K562 (cell line): ENCODE measurements around the gene GLI3. TPM values are rescaled to one million over a fixed set of nuclear protein-coding genes. Genes with fewer than 3 reads are reported as not detected.

Experiments used
- ATAC-seq: fragments of 200-7000 bp; cut with Tn5 transposase; 3 replicates; pipeline ENCODE4 v1.9.1; 2020; ENCODE audit warnings: moderate library complexity
- BruUV-seq: library from RNA; stranded (reverse); fragments of 400-500 nt; replicated peaks from 2 replicates; lab custom pipeline; 2021; lab: Mats Ljungman, UMichigan
- CTCF ChIA-PET: fragments of 300-600 bp; formaldehyde crosslinking; extraction: SDS; loops from one replicate; lab custom pipeline; 2021; ENCODE audit warnings: low intra/inter-chr PET ratio; lab: Yijun Ruan, JAX
- POLR2A ChIA-PET: fragments of 300-600, 350-650 bp; sonication (Branson Sonifier 250); formaldehyde crosslinking; extraction: SDS; loops from one replicate; lab custom pipeline; 2021; ENCODE audit warnings: antibody characterized with exemption, inconsistent platforms; lab: Yijun Ruan, JAX
- DNase-seq, 4 experiments: peaks; one replicate each; pipeline versions ENCODE4 v3.0.0 to v3.0.0-alpha.2; 2011 to 2018; ENCODE audit warnings: low spot score in 3 of 4, mixed read lengths in 3 of 4; ENCODE audit errors: extremely low read depth in 1 of 4
- FAIRE-seq: peaks from 2 replicates; lab custom pipeline; 2011; peaks lifted over from hg19 to GRCh38; lab: Jason Lieb, UNC
- H2AFZ ChIP-seq: 2 replicates; pipeline ENCODE4 v1.6.0; 2011; ENCODE audit warnings: low read depth, low read length, control low read depth, inconsistent platforms
- H3K27ac ChIP-seq: fragments of 200-600 bp; 3 replicates; pipeline ENCODE4 v1.8.0; 2011; ENCODE audit warnings: low read depth, mild to moderate bottlenecking, control low read depth, inconsistent platforms, low read length, moderate library complexity, mixed read lengths; ENCODE audit errors: extremely low read depth
- H3K27me3 ChIP-seq, 2 experiments: fragments of 300-600 bp in 1 of 2; 2 replicates in 1 of 2; 3 replicates in 1 of 2; pipeline versions ENCODE4 v1.6.0 to v1.8.0; 2011; ENCODE audit warnings: inconsistent platforms in 2 of 2, low read length in 2 of 2, mild to moderate bottlenecking in 1 of 2, mixed read lengths in 1 of 2, moderate library complexity in 1 of 2; ENCODE audit not compliant: control insufficient read depth in 2 of 2, insufficient read depth in 2 of 2
- H3K36me3 ChIP-seq: fragments of 300-600 bp; 3 replicates; pipeline ENCODE4 v1.8.0; 2011; ENCODE audit warnings: mild to moderate bottlenecking, low read length, inconsistent platforms; ENCODE audit not compliant: control insufficient read depth, insufficient read depth
- H3K4me1 ChIP-seq, 2 experiments: fragments of 200-600 bp in 1 of 2; replicated peaks in 1 of 2; 2 replicates in 1 of 2; 3 replicates in 1 of 2; pipeline versions ENCODE4 v1.5.1 to v1.8.0; 2011; ENCODE audit warnings: inconsistent platforms in 2 of 2, low read length in 2 of 2, mild to moderate bottlenecking in 1 of 2, mixed read lengths in 1 of 2, moderate library complexity in 1 of 2; ENCODE audit not compliant: control insufficient read depth in 2 of 2, insufficient read depth in 2 of 2
- H3K4me2 ChIP-seq: 2 replicates; pipeline ENCODE4 v1.6.1; 2011; ENCODE audit warnings: low read length, control low read depth, inconsistent platforms, mixed read lengths; ENCODE audit not compliant: insufficient read depth
- H3K4me3 ChIP-seq: fragments of 200-600 bp; sonication (generic), shearing (Covaris generic); 2 replicates; pipeline ENCODE4 v1.5.1; 2016; ENCODE audit warnings: control low read depth, inconsistent platforms
- H3K79me2 ChIP-seq: fragments of 200-600 bp; 3 replicates; pipeline ENCODE4 v1.8.0; 2011; ENCODE audit warnings: low read length, inconsistent platforms; ENCODE audit not compliant: control insufficient read depth, insufficient read depth
- H3K9ac ChIP-seq, 2 experiments: 2 replicates each; pipeline versions ENCODE4 v1.6.0 to v1.6.1; 2011; ENCODE audit warnings: low read depth in 2 of 2, low read length in 2 of 2, control low read depth in 1 of 2, inconsistent platforms in 1 of 2, mild to moderate bottlenecking in 1 of 2, mixed read lengths in 1 of 2; ENCODE audit not compliant: insufficient read depth in 1 of 2
- H3K9me1 ChIP-seq: one replicate; pipeline ENCODE4 v1.6.0; 2011; ENCODE audit warnings: inconsistent platforms, mild to moderate bottlenecking, low read length, moderate library complexity; ENCODE audit not compliant: control insufficient read depth, insufficient read depth
- H3K9me3 ChIP-seq: replicated peaks from 2 replicates; pipeline ENCODE4 v1.5.1; 2011; ENCODE audit warnings: low read depth, low read length, inconsistent platforms; ENCODE audit not compliant: control insufficient read depth, insufficient read depth
- H4K20me1 ChIP-seq: replicated peaks from 2 replicates; pipeline ENCODE4 v1.6.1; 2011; ENCODE audit warnings: low read length, inconsistent platforms, mixed read lengths; ENCODE audit not compliant: control insufficient read depth, insufficient read depth
- ATF7 ChIP-seq: fragments of 450-650 bp; IDR thresholded peaks from 2 replicates; pipeline ENCODE4 v1.7.1; 2014; ENCODE audit warnings: mild to moderate bottlenecking, moderate library complexity
- CXXC5 ChIP-seq: fragments of 250-450 bp; sonication (Bioruptor Pico); IDR thresholded peaks from 2 replicates; pipeline ENCODE4 v1.8.0; 2022; ENCODE audit warnings: inconsistent platforms, mild to moderate bottlenecking, moderate library complexity
- EHMT2 ChIP-seq: fragments of 450-650 bp; IDR thresholded peaks from 2 replicates; pipeline ENCODE4 v1.6.1; 2018; ENCODE audit warnings: antibody characterized with exemption
- ESRRA ChIP-seq: fragments of 450-650 bp; IDR thresholded peaks from 2 replicates; pipeline ENCODE4 v1.6.1; 2014; ENCODE audit warnings: low read depth, mild to moderate bottlenecking, moderate library complexity, borderline replicate concordance
- EWSR1 ChIP-seq: fragments of 450-650 bp; IDR thresholded peaks from 2 replicates; pipeline ENCODE4 v1.6.1; 2018; ENCODE audit warnings: borderline replicate concordance, mild to moderate bottlenecking, low read depth, moderate library complexity; ENCODE audit not compliant: partially characterized antibody
- HDAC3 ChIP-seq: fragments of 450-650 bp; IDR thresholded peaks from 2 replicates; pipeline ENCODE4 v1.6.1; 2018; ENCODE audit warnings: borderline replicate concordance, mild to moderate bottlenecking, moderate library complexity; ENCODE audit not compliant: partially characterized antibody
- MAFK ChIP-seq: IDR thresholded peaks from 2 replicates; pipeline ENCODE4 v1.6.1; 2011; ENCODE audit warnings: low read length, improper control_type of control experiment
- PHF20 ChIP-seq: fragments of 450-650 bp; IDR thresholded peaks from 2 replicates; pipeline ENCODE4 v1.6.1; 2018; ENCODE audit not compliant: partially characterized antibody
- SUPT5H ChIP-seq: fragments of 450-650 bp; IDR thresholded peaks from 2 replicates; pipeline ENCODE4 v1.6.1; 2016
- TBP ChIP-seq: optimal IDR thresholded peaks from 2 replicates; pipeline ENCODE3; 2011; ENCODE audit warnings: low read depth, low read length, improper control_type of control experiment
- TSC22D4 ChIP-seq: fragments of 450-650 bp; IDR thresholded peaks from 2 replicates; pipeline ENCODE4 v1.6.1; 2016; ENCODE audit warnings: missing genetic modification characterization, missing biosample characterization, control low read depth
- ZNF12 ChIP-seq: sonication (generic); formaldehyde crosslinking; IDR thresholded peaks from 2 replicates; pipeline ENCODE4 v1.4.0; 2020; ENCODE audit warnings: mild to moderate bottlenecking, missing genetic modification reagents
- ZNF24 ChIP-seq: fragments of 450-650 bp; IDR thresholded peaks from 2 replicates; pipeline ENCODE4 v1.6.1; 2016
- ZNF263 ChIP-seq: sonication (generic); formaldehyde crosslinking; IDR thresholded peaks from 2 replicates; pipeline ENCODE4 v1.8.0; 2022; ENCODE audit warnings: mild to moderate bottlenecking, missing genetic modification reagents, borderline replicate concordance
- ZSCAN32 ChIP-seq: fragments of 450-650 bp; formaldehyde crosslinking; IDR thresholded peaks from 2 replicates; pipeline ENCODE4 v1.4.0; 2020; ENCODE audit warnings: mild to moderate bottlenecking, moderate library complexity
- WGBS: fragments of 100-300 bp; shearing (Covaris generic); methylation state at CpG from one replicate; pipeline ENCODE4 v1.1.6; 2016; ENCODE audit warnings: low coverage, mixed read lengths; ENCODE audit not compliant: insufficient coverage; ENCODE audit errors: missing lambda C conversion rate; 5-methylcytosine and 5-hydroxymethylcytosine counted together
- in situ Hi-C: fragments of 300-500 bp; cut with MboI; formaldehyde crosslinking; loops from 4 replicates; pipeline ENCODE4 v1.15.0; 2018; ENCODE audit warnings: inconsistent platforms, mixed read lengths
- intact Hi-C: fragments of 100-400 bp; cut with micrococcal nuclease; formaldehyde crosslinking; loops from 2 replicates; pipeline ENCODE4 v1.14.2; 2022
- polyA plus RNA-seq, 8 experiments: library from polyadenylated mRNA; depleted of rRNA in 4 of 8; stranded (reverse) in 5 of 8; unstranded in 3 of 8; fragments of >200 nt; fragmentation: Nextera tagmentation in 2 of 8; fragmentation: Illumina TruSeq in 1 of 8; extraction: Ambion mirVana in 2 of 8; extraction: Trizol in 1 of 8; gene quantifications; 2 replicates each; pipeline versions ENCODE4 v1.2.1 to v1.2.3, GENCODE V29; 2011 to 2014; ENCODE audit warnings: inconsistent platforms in 1 of 8, missing spikeins in 1 of 8
- total RNA-seq, 7 experiments: library from RNA; depleted of rRNA in 6 of 7; stranded (reverse); fragments of >200 nt in 6 of 7; fragmentation: Illumina TruSeq in 2 of 7; extraction: Trizol in 2 of 7; gene quantifications; 2 replicates each; pipeline versions ENCODE4 v1.2.1 to v1.2.3, GENCODE V29; 2011 to 2021; ENCODE audit warnings: low replicate concordance in 1 of 7

Gene GLI3
- total and polyA plus RNA-seq, 9 of the 15 experiments (the other 6 are each of a cell fraction or from before 2014, with no cell fraction given), result 0.01 to 0.18 (median 0.07) TPM; not detected in 6

GRCh38 chr7:42180806-42181205 lies 56.2 kb downstream of the GLI3 start:
- ChIA-PET POLR2A (no interaction called here), CTCF (no interaction called here)
- in situ Hi-C loops (no loop called here), intact Hi-C loops (no loop called here)
- Histone ChIP-seq H3K4me3 (no peak overlapping the region), H3K27me3 (peaks cover 0 to 4% of the 10 kb centered on the region in 2 experiments; a peak in 1 of 5 replicates), H3K27ac (no peak overlapping the region), H3K9me1 (no peaks in the 10 kb centered on the region), H4K20me1 (no peaks in the 10 kb centered on the region), H3K4me1 (no peaks in the 10 kb centered on the region), H3K36me3 (no peaks in the 10 kb centered on the region), H3K79me2 (no peaks in the 10 kb centered on the region), H2AFZ (no peak overlapping the region), H3K9ac (no peak overlapping the region), H3K4me2 (no peak overlapping the region), H3K9me3 (no peaks in the 10 kb centered on the region)
- 0% methylated on average over 2 of the region's 2 CpGs for WGBS
- DNase-seq, result no peak
- no TSS peak for BruUV-seq
- no peak for FAIRE-seq
- ATAC-seq, result no peak
- TF ChIP-seq EWSR1, result no peak
- TF ChIP-seq TSC22D4, result no peak

GRCh38 chr7:42176724-42177101 lies 60.3 kb downstream of the GLI3 start:
- in situ Hi-C loops (no loop called here), intact Hi-C loops (no loop called here)
- H3K27me3 ChIP-seq, result peaks cover 2 to 17% of the 10 kb centered on the region in 2 experiments; a peak in 3 of 5 replicates
- no peak overlapping the region for H3K4me2 ChIP-seq
- ChIA-PET POLR2A (interaction anchor here (0.6 kb wide), 1 partner anchor 389 kb away, joined by 3 read pairs; no protein-coding TSS in a partner anchor), CTCF (no interaction called here)
- no peak overlapping the region for H3K27ac ChIP-seq
- BruUV-seq, result no TSS peak
- no peak for FAIRE-seq
- H3K4me3 ChIP-seq, result no peak overlapping the region
- H3K9me3 ChIP-seq, result no peaks in the 10 kb centered on the region
- H2AFZ ChIP-seq, result no peak overlapping the region
- H3K9me1 ChIP-seq, result no peaks in the 10 kb centered on the region
- H3K4me1 ChIP-seq, result no peaks in the 10 kb centered on the region
- DNase-seq, result no peak
- no peaks in the 10 kb centered on the region for H3K79me2 ChIP-seq
- WGBS, result 0% methylated on average over 3 of the region's 3 CpGs
- TF ChIP-seq SUPT5H (no peak), ATF7 (no peak), EHMT2 (no peak), HDAC3 (no peak), ZSCAN32 (no peak), ESRRA (no peak), PHF20 (no peak), ZNF24 (no peak), TBP (no peak), ZNF263 (no peak), ZNF12 (CRISPR knock-in tag) (no peak), MAFK (no peak), CXXC5 (CRISPR knock-in tag) (no peak)
- H3K9ac ChIP-seq, result no peak overlapping the region
- no peaks in the 10 kb centered on the region for H4K20me1 ChIP-seq
- ATAC-seq, result no peak
- no peaks in the 10 kb centered on the region for H3K36me3 ChIP-seq
